ENCODE data around the gene MYO7B. TPM values are rescaled to one million over a fixed set of nuclear protein-coding genes. Genes with fewer than 3 reads are reported as not detected.

The MYO7B gene
- total RNA-seq = under 1 TPM in 1 of 2 experiments, not detected in 1; 0.26 TPM

DNA sequence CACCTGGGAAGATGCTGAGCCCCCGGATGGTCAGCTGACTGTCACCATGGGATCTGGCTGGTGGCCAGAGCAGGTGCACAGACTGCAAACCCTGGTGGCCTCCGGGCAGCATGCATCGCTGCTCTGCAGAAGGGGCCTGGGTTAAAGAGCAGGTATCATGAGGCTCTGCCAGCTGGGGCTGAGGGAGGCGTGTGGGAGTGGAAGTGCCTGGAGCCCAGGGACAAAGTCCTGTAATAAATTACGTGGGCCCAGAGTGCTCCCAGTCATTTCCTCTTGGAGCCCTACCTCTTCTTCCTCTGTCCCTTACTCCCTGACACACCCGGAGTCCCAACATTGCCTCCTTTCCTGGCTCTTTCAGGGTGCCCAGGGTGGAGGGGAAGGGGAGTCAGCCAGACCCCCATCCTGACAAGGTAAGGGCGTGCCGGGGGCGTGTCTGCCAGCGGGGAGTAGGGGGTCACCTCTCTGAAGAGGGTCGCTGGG lies at the start of gene MYO7B:
Gene MYO7B (plus strand): TSS at position 262 of the 480 bp plus-strand sequence. CDS start 24,040 bp downstream, outside the sequence.
- Mint-ChIP-seq H3K27ac (no peak within 1 kb of the TSS), H3K27me3 (peaks cover 44% of the 10 kb centered on the region), H3K36me3 (no peaks in the 10 kb centered on the region), H3K4me3 (no peak within 1 kb of the TSS), H3K4me1 (no peaks in the 10 kb centered on the region), H3K9me3 (ENCODE audit: low read depth) (no peaks in the 10 kb centered on the region)
- DNase-seq (no peak), ATAC-seq (no peak)
- CTCF ChIA-PET = no interaction called here

- peak overlapping the region; percentile 74 for H3K27ac Mint-ChIP-seq
- H3K4me3 Mint-ChIP-seq = no peak overlapping the region
- peaks cover 55% of the 10 kb centered on the region for H3K36me3 Mint-ChIP-seq
- no peaks in the 10 kb centered on the region for H3K27me3 Mint-ChIP-seq
- DNase-seq (no peak), ATAC-seq (peak; percentile 72)
- peaks cover 31% of the 10 kb centered on the region for H3K4me1 Mint-ChIP-seq
- CTCF ChIA-PET = no interaction called here
- H3K9me3 Mint-ChIP-seq (ENCODE audit: low read depth) = no peaks in the 10 kb centered on the region
Observed at GRCh38 chr2:127485694-127486071, 49.8 kb upstream of the MYO7B start.

GRCh38 chr2:127486247-127487058 lies 49.0 kb upstream of the MYO7B start:
- peak overlapping the region; percentile 74 for H3K27ac Mint-ChIP-seq
- no peaks in the 10 kb centered on the region for H3K9me3 Mint-ChIP-seq (ENCODE audit: low read depth)
- DNase-seq (no peak), ATAC-seq (no peak)
- no peaks in the 10 kb centered on the region for H3K27me3 Mint-ChIP-seq
- CTCF ChIA-PET = interaction anchor here (1.0 kb wide), 1 partner anchor 11 kb away, joined by 3 read pairs; no protein-coding TSS in a partner anchor
- H3K36me3 Mint-ChIP-seq = peaks cover 54% of the 10 kb centered on the region
- H3K4me1 Mint-ChIP-seq = peaks cover 31% of the 10 kb centered on the region
- H3K4me3 Mint-ChIP-seq = no peak overlapping the region

- Mint-ChIP-seq H3K4me1 (peaks cover 27% of the 10 kb centered on the region), H3K9me3 (ENCODE audit: low read depth) (no peaks in the 10 kb centered on the region), H3K4me3 (no peak overlapping the region), H3K36me3 (peaks cover 58% of the 10 kb centered on the region), H3K27me3 (no peaks in the 10 kb centered on the region), H3K27ac (no peak overlapping the region)
- no peak for DNase-seq
- no peak for ATAC-seq
- CTCF ChIA-PET = interaction anchor here (2.0 kb wide), 1 partner anchor 11 kb away, joined by 6 read pairs; no protein-coding TSS in a partner anchor
Observed at GRCh38 chr2:127490283-127490682, 45.2 kb upstream of the MYO7B start.

DNA sequence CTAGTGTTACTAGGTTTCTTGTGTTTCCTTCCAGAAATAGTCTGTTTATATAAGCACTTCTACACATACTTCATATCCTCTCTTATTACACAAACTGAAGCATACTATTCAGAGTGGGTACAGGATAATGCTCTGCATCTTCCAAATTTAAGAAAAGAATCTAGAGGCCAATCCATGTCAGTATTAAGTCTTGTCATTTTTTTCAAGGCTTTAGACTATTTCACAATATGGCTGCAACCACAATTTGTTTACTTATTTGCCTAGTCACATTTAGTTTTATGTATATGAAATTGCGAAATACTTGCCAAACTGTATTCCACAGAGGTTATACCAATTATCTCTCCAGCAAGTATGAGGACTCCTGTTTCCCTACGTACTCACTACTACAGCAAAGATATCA lies 37.1 kb upstream of the MYO7B start:
- Mint-ChIP-seq H3K4me3 (no peak overlapping the region), H3K27me3 (no peaks in the 10 kb centered on the region), H3K27ac (no peak overlapping the region), H3K4me1 (peaks cover 13% of the 10 kb centered on the region), H3K9me3 (ENCODE audit: low read depth) (no peaks in the 10 kb centered on the region), H3K36me3 (peaks cover 69% of the 10 kb centered on the region)
- ATAC-seq (no peak), DNase-seq (no peak)
- CTCF ChIA-PET = no interaction called here

- CTCF ChIA-PET = no interaction called here
- Mint-ChIP-seq H3K4me1 (peaks cover 13% of the 10 kb centered on the region), H3K27me3 (no peaks in the 10 kb centered on the region), H3K36me3 (peaks cover 57% of the 10 kb centered on the region), H3K27ac (no peak overlapping the region), H3K9me3 (ENCODE audit: low read depth) (no peaks in the 10 kb centered on the region), H3K4me3 (no peak overlapping the region)
- DNase-seq = no peak
- no peak for ATAC-seq
Observed at GRCh38 chr2:127503491-127503890, 32.0 kb upstream of the MYO7B start.

- no peaks in the 10 kb centered on the region for H3K27me3 Mint-ChIP-seq
- H3K36me3 Mint-ChIP-seq = peaks cover 51% of the 10 kb centered on the region
- no peaks in the 10 kb centered on the region for H3K9me3 Mint-ChIP-seq (ENCODE audit: low read depth)
- no peak overlapping the region for H3K27ac Mint-ChIP-seq
- peaks cover 18% of the 10 kb centered on the region for H3K4me1 Mint-ChIP-seq
- no peak overlapping the region for H3K4me3 Mint-ChIP-seq
- CTCF ChIA-PET = no interaction called here
- ATAC-seq (no peak), DNase-seq (no peak)
Observed at GRCh38 chr2:127504552-127505430, 30.7 kb upstream of the MYO7B start.

DNA sequence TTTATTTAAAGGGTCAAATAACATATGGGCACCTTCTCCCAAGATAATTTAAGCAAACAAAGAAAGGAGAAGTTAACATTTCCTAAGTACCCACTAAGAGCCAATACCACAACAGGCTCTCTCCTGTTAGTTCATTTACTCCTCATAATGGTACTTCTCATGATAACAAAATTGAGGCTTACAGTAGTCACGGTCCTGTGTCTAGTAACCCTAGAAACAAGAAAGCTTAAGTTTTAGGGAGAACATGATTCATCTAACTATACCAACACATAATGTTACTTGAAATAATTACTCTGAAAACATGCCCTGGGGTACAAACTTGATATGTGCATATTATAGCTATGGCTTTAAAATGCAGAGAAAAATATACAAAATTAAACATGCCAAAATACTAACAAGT lies 29.0 kb upstream of the MYO7B start:
- Mint-ChIP-seq H3K4me3 (no peak overlapping the region), H3K27me3 (no peaks in the 10 kb centered on the region), H3K27ac (no peak overlapping the region), H3K4me1 (peaks cover 27% of the 10 kb centered on the region), H3K36me3 (peaks cover 47% of the 10 kb centered on the region), H3K9me3 (ENCODE audit: low read depth) (no peaks in the 10 kb centered on the region)
- ATAC-seq (no peak), DNase-seq (no peak)
- CTCF ChIA-PET = interaction anchor here (0.8 to 1.7 kb wide), 2 partner anchors 85 to 143 kb away, joined by 3 to 5 read pairs; no protein-coding TSS in a partner anchor

DNA sequence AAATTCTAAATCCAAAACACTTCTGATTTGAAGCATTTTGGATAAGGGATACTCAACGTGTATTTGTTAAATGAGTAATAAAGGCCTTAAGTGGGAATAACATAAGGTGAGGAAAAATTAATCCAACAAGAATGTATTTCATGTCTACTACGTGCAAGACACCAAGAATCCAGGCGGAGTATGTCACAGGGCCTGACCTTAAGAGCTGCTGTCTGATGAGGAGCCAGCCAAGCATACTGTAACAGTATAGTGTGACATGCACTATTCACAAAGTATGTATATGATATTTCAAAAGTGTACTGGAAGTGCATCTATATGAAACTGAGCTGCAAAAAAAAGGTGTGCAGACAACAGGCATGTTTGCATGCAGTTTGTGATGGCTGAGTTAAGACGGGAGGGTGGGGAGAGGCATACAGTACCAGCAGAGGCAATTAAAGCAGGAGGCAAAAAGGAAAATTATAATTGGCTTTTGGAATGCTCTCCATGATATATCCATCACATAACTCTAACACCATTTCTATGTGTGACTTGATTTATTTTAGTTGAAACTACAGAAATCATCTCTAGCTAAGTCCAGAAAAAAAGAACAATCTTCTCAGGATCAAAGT lies 27.4 kb upstream of the MYO7B start:
- Mint-ChIP-seq H3K4me3 (no peak overlapping the region), H3K4me1 (peaks cover 34% of the 10 kb centered on the region), H3K27me3 (no peaks in the 10 kb centered on the region), H3K36me3 (peaks cover 40% of the 10 kb centered on the region), H3K9me3 (ENCODE audit: low read depth) (no peaks in the 10 kb centered on the region), H3K27ac (no peak overlapping the region)
- DNase-seq (no peak), ATAC-seq (no peak)
- CTCF ChIA-PET = interaction anchor here (0.9 to 1.9 kb wide), 3 partner anchors 18 to 142 kb away, joined by 3 to 5 read pairs (median 4); partner anchors contain the start of gene IWS1

- Mint-ChIP-seq H3K36me3 (peaks cover 38% of the 10 kb centered on the region), H3K4me1 (peaks cover 36% of the 10 kb centered on the region), H3K9me3 (ENCODE audit: low read depth) (no peaks in the 10 kb centered on the region), H3K4me3 (no peak overlapping the region), H3K27ac (no peak overlapping the region), H3K27me3 (no peaks in the 10 kb centered on the region)
- no peak for DNase-seq
- no peak for ATAC-seq
- CTCF ChIA-PET = interaction anchor here (0.9 to 1.9 kb wide), 3 partner anchors 18 to 141 kb away, joined by 3 to 5 read pairs (median 4); partner anchors contain the start of gene IWS1
Observed at GRCh38 chr2:127508631-127509034, 26.9 kb upstream of the MYO7B start.

DNA sequence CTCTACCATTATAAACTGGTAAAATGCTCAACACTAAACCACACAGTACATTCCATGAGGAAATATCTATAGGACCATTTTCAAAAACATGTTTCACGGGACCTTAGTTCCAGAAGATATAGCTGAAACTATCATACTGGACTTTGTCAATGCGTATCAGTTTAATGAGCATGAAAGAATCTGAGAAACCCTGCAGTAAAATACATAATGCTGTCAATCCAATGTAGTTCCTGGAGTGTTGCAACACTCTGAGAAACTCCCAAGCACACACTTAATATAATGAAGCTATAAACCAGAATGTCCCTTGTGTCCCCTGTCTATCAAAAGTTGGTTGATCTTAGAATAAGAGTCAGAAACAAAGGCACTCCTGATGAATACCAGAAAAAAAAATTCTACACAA lies 25.4 kb upstream of the MYO7B start:
- ATAC-seq = no peak
- no peak for DNase-seq
- H3K4me3 Mint-ChIP-seq = no peak overlapping the region
- H3K9me3 Mint-ChIP-seq (ENCODE audit: low read depth) = no peaks in the 10 kb centered on the region
- CTCF ChIA-PET = interaction anchor here (1.1 kb wide), 1 partner anchor 9 kb away, joined by 3 read pairs; no protein-coding TSS in a partner anchor
- H3K27ac Mint-ChIP-seq = no peak overlapping the region
- H3K36me3 Mint-ChIP-seq = peaks cover 37% of the 10 kb centered on the region
- H3K27me3 Mint-ChIP-seq = no peaks in the 10 kb centered on the region
- peaks cover 42% of the 10 kb centered on the region for H3K4me1 Mint-ChIP-seq

DNA sequence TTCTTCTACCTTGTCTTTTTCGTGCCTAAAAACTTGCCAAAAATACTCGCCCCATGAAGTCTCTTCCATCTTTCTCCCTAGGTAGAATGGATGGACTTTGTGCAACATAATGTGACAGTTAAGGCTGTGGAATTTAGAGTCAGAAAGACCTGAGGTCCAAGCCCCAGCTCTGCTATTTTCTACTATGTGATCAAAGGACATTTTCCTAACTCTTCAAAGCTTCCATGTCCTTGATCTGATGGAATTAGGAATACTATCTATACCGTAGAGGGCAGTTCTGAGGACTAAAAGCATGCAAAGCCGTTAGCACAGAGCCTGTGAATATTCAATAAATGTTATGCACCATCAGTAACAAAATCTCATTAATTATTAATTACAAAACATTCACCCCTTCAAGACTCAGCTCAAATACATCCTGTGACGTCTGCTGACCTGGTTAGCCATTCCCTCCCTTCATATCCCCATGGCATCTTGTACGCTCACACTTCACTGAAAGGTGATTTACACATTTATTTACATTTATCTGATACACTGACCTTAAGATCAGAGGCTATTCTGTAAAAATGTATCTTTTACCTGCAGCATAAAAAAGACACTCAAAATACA lies 24.3 kb upstream of the MYO7B start:
- Mint-ChIP-seq H3K4me1 (peaks cover 41% of the 10 kb centered on the region), H3K4me3 (no peak overlapping the region), H3K36me3 (peaks cover 35% of the 10 kb centered on the region), H3K27me3 (no peaks in the 10 kb centered on the region), H3K9me3 (ENCODE audit: low read depth) (no peaks in the 10 kb centered on the region), H3K27ac (no peak overlapping the region)
- CTCF ChIA-PET = no interaction called here
- ATAC-seq (no peak), DNase-seq (no peak)

DNA sequence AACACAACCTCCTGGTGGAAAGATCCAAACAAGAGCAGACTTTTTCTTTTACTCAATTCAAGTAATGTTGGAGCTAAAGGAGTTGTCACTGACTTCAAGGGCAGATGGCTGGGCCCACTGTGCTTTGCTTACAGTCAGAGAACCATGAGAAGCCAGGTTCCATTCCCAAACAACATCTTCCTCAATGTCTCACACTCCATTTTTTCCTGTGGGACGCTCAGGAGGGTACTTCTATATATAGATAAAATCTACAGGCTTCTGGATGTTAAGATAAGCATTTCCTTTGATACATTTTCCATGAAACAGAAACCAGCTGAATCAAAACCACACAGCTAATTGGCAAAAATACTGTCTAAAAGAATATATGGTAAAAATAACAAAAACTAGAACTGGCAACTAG lies 23.6 kb upstream of the MYO7B start:
- CTCF ChIA-PET = no interaction called here
- no peak overlapping the region for H3K27ac Mint-ChIP-seq
- ATAC-seq = no peak
- H3K4me3 Mint-ChIP-seq = no peak overlapping the region
- no peaks in the 10 kb centered on the region for H3K27me3 Mint-ChIP-seq
- H3K36me3 Mint-ChIP-seq = peaks cover 39% of the 10 kb centered on the region
- peaks cover 41% of the 10 kb centered on the region for H3K4me1 Mint-ChIP-seq
- DNase-seq = no peak
- H3K9me3 Mint-ChIP-seq (ENCODE audit: low read depth) = no peaks in the 10 kb centered on the region
